ENCODE measurements around the gene DIO1. TPM values are rescaled to one million over a fixed set of nuclear protein-coding genes. Genes with fewer than 3 reads are reported as not detected.

The DIO1 gene
- total and polyA plus RNA-seq, 3 experiments from 2014 or later: not detected

GRCh38 chr1:53888681-53889080, 5.3 kb upstream of the DIO1 start:
- no peaks in the 10 kb centered on the region for H3K9me3 Mint-ChIP-seq
- ChIA-PET CTCF (interaction anchor here (3.0 kb wide), 1 partner anchor 56 kb away, joined by 13 read pairs; the partner anchor contains the start of genes IFT25 and LRRC42), POLR2A (interaction anchor here (1.1 kb wide), 1 partner anchor 61 kb away, joined by 4 read pairs; no protein-coding TSS in a partner anchor)
- H3K36me3 Mint-ChIP-seq: peaks cover 0 to 41% (median 14%) of the 10 kb centered on the region in 3 donors
- H3K4me3 ChIP-seq (ENCODE audit: low read length): peak overlapping the region; percentile 84
- H3K9me3 ChIP-seq (ENCODE audit: low read length): no peaks in the 10 kb centered on the region
- peaks cover 40 to 62% (median 57%) of the 10 kb centered on the region in 3 donors for H3K4me1 Mint-ChIP-seq
- H3K27ac Mint-ChIP-seq: peak overlapping the region; percentile 40 to 98 (median 91)
- no peaks in the 10 kb centered on the region for H3K27me3 ChIP-seq (ENCODE audit: insufficient read depth, low read length, poor library complexity, severe bottlenecking)
- peak overlapping the region; percentile 84 to 100 (median 97) for H3K4me3 Mint-ChIP-seq
- H3K27ac ChIP-seq (ENCODE audit: low read depth, low read length): no peak overlapping the region
- no peak for DNase-seq
- H3K27me3 Mint-ChIP-seq: peaks cover 0 to 1% of the 10 kb centered on the region in 2 donors
- H3K36me3 ChIP-seq (ENCODE audit: insufficient read depth, low read length): no peaks in the 10 kb centered on the region
- peaks cover 19% of the 10 kb centered on the region for H3K4me1 ChIP-seq (ENCODE audit: insufficient read depth, low read length)

GRCh38 chr1:53889304-53890298, 4.4 kb upstream of the DIO1 start, which contains the start of gene YIPF1:
YIPF1 (minus strand) TSS chr1:53889797; CDS start chr1:53888937, 860 bp downstream.
- DNase-seq: peak; percentile 78 to 88 (median 83)

GRCh38 chr1:53890522-53890941, 3.5 kb upstream of the DIO1 start:
- Mint-ChIP-seq H3K9me3 (no peaks in the 10 kb centered on the region), H3K4me1 (peaks cover 36 to 48% (median 46%) of the 10 kb centered on the region in 3 donors), H3K27me3 (peaks cover 1 to 2% of the 10 kb centered on the region in 2 donors), H3K36me3 (peaks cover 0 to 25% (median 6%) of the 10 kb centered on the region in 3 donors), H3K4me3 (peak overlapping the region; percentile 84 to 100 (median 97)), H3K27ac (peak overlapping the region in 7 of 8 donors; percentile 78 to 98 (median 92))
- H3K36me3 ChIP-seq (ENCODE audit: insufficient read depth, low read length): no peaks in the 10 kb centered on the region
- CTCF ChIA-PET: interaction anchor here (3.0 kb wide), 1 partner anchor 54 kb away, joined by 13 read pairs; the partner anchor contains the start of genes IFT25 and LRRC42
- POLR2A ChIA-PET: interaction anchor here (0.5 kb wide), 1 partner anchor 18 kb away, joined by 3 read pairs; no protein-coding TSS in a partner anchor
- peak overlapping the region; percentile 60 for H3K27ac ChIP-seq (ENCODE audit: low read depth, low read length)
- H3K4me1 ChIP-seq (ENCODE audit: insufficient read depth, low read length): peaks cover 19% of the 10 kb centered on the region
- no peak for DNase-seq
- H3K27me3 ChIP-seq (ENCODE audit: insufficient read depth, low read length, poor library complexity, severe bottlenecking): no peaks in the 10 kb centered on the region
- H3K9me3 ChIP-seq (ENCODE audit: low read length): no peaks in the 10 kb centered on the region
- H3K4me3 ChIP-seq (ENCODE audit: low read length): peak overlapping the region; percentile 84

More at GRCh38 chr1:53889304-53890298, 4.4 kb upstream of the DIO1 start, which contains the start of gene YIPF1:
- peak within 1 kb of the TSS; percentile 60 for H3K27ac ChIP-seq (ENCODE audit: low read depth, low read length)
- H3K4me3 Mint-ChIP-seq: peak within 1 kb of the TSS; percentile 84 to 100 (median 97)
- no peaks in the 10 kb centered on the region for H3K9me3 Mint-ChIP-seq
- CTCF ChIA-PET: interaction anchor here (3.0 kb wide), 1 partner anchor 55 kb away, joined by 13 read pairs; the partner anchor contains the start of genes IFT25 and LRRC42
- H3K9me3 ChIP-seq (ENCODE audit: low read length): no peaks in the 10 kb centered on the region
- H3K36me3 Mint-ChIP-seq: peaks cover 0 to 34% (median 11%) of the 10 kb centered on the region in 3 donors
- H3K4me3 ChIP-seq (ENCODE audit: low read length): peak within 1 kb of the TSS; percentile 84
- POLR2A ChIA-PET: interaction anchor here (0.8 to 1.1 kb wide), 3 partner anchors 53 to 60 kb away, joined by 4 to 8 read pairs (median 4); partner anchors contain the start of genes IFT25 and LRRC42
- H3K27me3 Mint-ChIP-seq: peaks cover 0 to 1% of the 10 kb centered on the region in 2 donors
- peak within 1 kb of the TSS; percentile 78 to 98 (median 92) for H3K27ac Mint-ChIP-seq
- peaks cover 37 to 57% (median 53%) of the 10 kb centered on the region in 3 donors for H3K4me1 Mint-ChIP-seq
- H3K27me3 ChIP-seq (ENCODE audit: insufficient read depth, low read length, poor library complexity, severe bottlenecking): no peaks in the 10 kb centered on the region
- no peaks in the 10 kb centered on the region for H3K36me3 ChIP-seq (ENCODE audit: insufficient read depth, low read length)
- peaks cover 19% of the 10 kb centered on the region for H3K4me1 ChIP-seq (ENCODE audit: insufficient read depth, low read length)

GRCh38 chr1:53891018-53891417, 3.0 kb upstream of the DIO1 start:
- Histone ChIP-seq H3K27me3 (ENCODE audit: insufficient read depth, low read length, poor library complexity, severe bottlenecking) (no peaks in the 10 kb centered on the region), H3K9me3 (ENCODE audit: low read length) (no peaks in the 10 kb centered on the region), H3K36me3 (ENCODE audit: insufficient read depth, low read length) (no peaks in the 10 kb centered on the region), H3K4me3 (ENCODE audit: low read length) (no peak overlapping the region), H3K27ac (ENCODE audit: low read depth, low read length) (no peak overlapping the region), H3K4me1 (ENCODE audit: insufficient read depth, low read length) (peaks cover 19% of the 10 kb centered on the region)
- no peaks in the 10 kb centered on the region for H3K9me3 Mint-ChIP-seq
- CTCF ChIA-PET: interaction anchor here (3.0 kb wide), 1 partner anchor 54 kb away, joined by 13 read pairs; the partner anchor contains the start of genes IFT25 and LRRC42
- no peak for DNase-seq
- peak overlapping the region in 1 of 8 donors; percentile 92 for H3K27ac Mint-ChIP-seq
- peaks cover 1 to 6% of the 10 kb centered on the region in 2 donors for H3K27me3 Mint-ChIP-seq
- peaks cover 35 to 45% (median 44%) of the 10 kb centered on the region in 3 donors for H3K4me1 Mint-ChIP-seq
- peak overlapping the region; percentile 9 to 100 (median 96) for H3K4me3 Mint-ChIP-seq
- peaks cover 0 to 22% (median 6%) of the 10 kb centered on the region in 3 donors for H3K36me3 Mint-ChIP-seq
- POLR2A ChIA-PET: interaction anchor here (0.5 kb wide), 1 partner anchor 19 kb away, joined by 3 read pairs; no protein-coding TSS in a partner anchor

- no peaks in the 10 kb centered on the region for H3K36me3 ChIP-seq (ENCODE audit: insufficient read depth, low read length)
- H3K4me1 ChIP-seq (ENCODE audit: insufficient read depth, low read length): peaks cover 19% of the 10 kb centered on the region
- Mint-ChIP-seq H3K4me3 (peak overlapping the region in 1 of 7 donors; percentile 100), H3K36me3 (peaks cover 3 to 17% (median 6%) of the 10 kb centered on the region in 3 donors), H3K27ac (no peak overlapping the region), H3K27me3 (peaks cover 1 to 6% of the 10 kb centered on the region in 2 donors), H3K9me3 (no peaks in the 10 kb centered on the region), H3K4me1 (peaks cover 32 to 38% (median 37%) of the 10 kb centered on the region in 3 donors)
- no peak overlapping the region for H3K27ac ChIP-seq (ENCODE audit: low read depth, low read length)
- no peak for DNase-seq
- no peaks in the 10 kb centered on the region for H3K9me3 ChIP-seq (ENCODE audit: low read length)
- POLR2A ChIA-PET: no interaction called here
- H3K4me3 ChIP-seq (ENCODE audit: low read length): no peak overlapping the region
- H3K27me3 ChIP-seq (ENCODE audit: insufficient read depth, low read length, poor library complexity, severe bottlenecking): no peaks in the 10 kb centered on the region
- CTCF ChIA-PET: no interaction called here
Measured at GRCh38 chr1:53891678-53892077, 2.3 kb upstream of the DIO1 start.

- peaks cover 1 to 6% of the 10 kb centered on the region in 2 donors for H3K27me3 Mint-ChIP-seq
- peaks cover 25 to 29% (median 27%) of the 10 kb centered on the region in 3 donors for H3K4me1 Mint-ChIP-seq
- ChIA-PET CTCF (no interaction called here), POLR2A (interaction anchor here (0.6 to 1.2 kb wide), 2 partner anchors 53 to 114 kb away, joined by 3 to 6 read pairs; partner anchors contain the start of gene IFT25)
- H3K9me3 Mint-ChIP-seq: no peaks in the 10 kb centered on the region
- H3K4me1 ChIP-seq (ENCODE audit: insufficient read depth, low read length): peaks cover 19% of the 10 kb centered on the region
- no peak for DNase-seq
- H3K4me3 Mint-ChIP-seq: peak overlapping the region in 1 of 7 donors; percentile 20
- H3K27ac ChIP-seq (ENCODE audit: low read depth, low read length): no peak overlapping the region
- peaks cover 3 to 11% (median 4%) of the 10 kb centered on the region in 3 donors for H3K36me3 Mint-ChIP-seq
- no peaks in the 10 kb centered on the region for H3K9me3 ChIP-seq (ENCODE audit: low read length)
- H3K36me3 ChIP-seq (ENCODE audit: insufficient read depth, low read length): no peaks in the 10 kb centered on the region
- H3K4me3 ChIP-seq (ENCODE audit: low read length): no peak overlapping the region
- H3K27ac Mint-ChIP-seq: no peak overlapping the region
- no peaks in the 10 kb centered on the region for H3K27me3 ChIP-seq (ENCODE audit: insufficient read depth, low read length, poor library complexity, severe bottlenecking)
Measured at GRCh38 chr1:53892911-53893310, 1.1 kb upstream of the DIO1 start.

- no peaks in the 10 kb centered on the region for H3K9me3 ChIP-seq (ENCODE audit: low read length)
- CTCF ChIA-PET: no interaction called here
- no peak for DNase-seq
Measured at GRCh38 chr1:53894644-53895043, 657 bp downstream of the DIO1 start.

More at GRCh38 chr1:53894644-53895043, 657 bp downstream of the DIO1 start:
- Histone ChIP-seq H3K4me1 (ENCODE audit: insufficient read depth, low read length) (peaks cover 7% of the 10 kb centered on the region), H3K36me3 (ENCODE audit: insufficient read depth, low read length) (no peaks in the 10 kb centered on the region), H3K27ac (ENCODE audit: low read depth, low read length) (no peak overlapping the region), H3K4me3 (ENCODE audit: low read length) (no peak overlapping the region), H3K27me3 (ENCODE audit: insufficient read depth, low read length, poor library complexity, severe bottlenecking) (no peaks in the 10 kb centered on the region)
- H3K4me3 Mint-ChIP-seq: peak overlapping the region in 1 of 7 donors; percentile 32
- H3K9me3 Mint-ChIP-seq: no peaks in the 10 kb centered on the region
- H3K36me3 Mint-ChIP-seq: peaks cover 0 to 4% (median 3%) of the 10 kb centered on the region in 3 donors
- H3K4me1 Mint-ChIP-seq: peaks cover 11 to 14% (median 12%) of the 10 kb centered on the region in 3 donors
- H3K27me3 Mint-ChIP-seq: peaks cover 1 to 6% of the 10 kb centered on the region in 2 donors
- no peak overlapping the region for H3K27ac Mint-ChIP-seq
- POLR2A ChIA-PET: no interaction called here

Measured in CD8-positive, alpha-beta memory T cell (primary cell).